CD14-positive monocyte (primary cell): ENCODE measurements around the gene MYL12B. TPM values are rescaled to one million over a fixed set of nuclear protein-coding genes. Genes with fewer than 3 reads are reported as not detected.

Experiments
- DNase-seq, 3 donors: peaks; one replicate each; pipeline ENCODE4 v3.0.0-alpha.2; 2011 to 2022
- H2AFZ ChIP-seq: 2 replicates; pipeline ENCODE4 v1.6.0; 2012; ENCODE audit warnings: mild to moderate bottlenecking, low read depth, low read length, inconsistent platforms; ENCODE audit not compliant: insufficient read depth, poor library complexity, severe bottlenecking
- H3K27ac ChIP-seq, 2 donors: 1 replicate in 1 of 2; 2 replicates in 1 of 2; pipeline ENCODE4 v1.5.1; 2012 to 2013; ENCODE audit warnings: low read length in 2 of 2, control low read depth in 1 of 2, inconsistent platforms in 1 of 2, low read depth in 1 of 2, mild to moderate bottlenecking in 1 of 2
- H3K27me3 ChIP-seq, 2 donors: one replicate each; pipeline versions ENCODE4 v1.6.0 to v1.6.1; 2011 to 2013; ENCODE audit warnings: low read length in 2 of 2; ENCODE audit not compliant: control insufficient read depth in 2 of 2, insufficient read depth in 2 of 2
- H3K36me3 ChIP-seq, 2 donors: replicated peaks in 1 of 2; 1 replicate in 1 of 2; 2 replicates in 1 of 2; pipeline versions ENCODE4 v1.5.1 to v1.6.1; 2012 to 2013; ENCODE audit warnings: low read length in 2 of 2, control low read depth in 1 of 2, inconsistent platforms in 1 of 2, mild to moderate bottlenecking in 1 of 2; ENCODE audit not compliant: insufficient read depth in 2 of 2, control insufficient read depth in 1 of 2
- H3K4me1 ChIP-seq, 2 donors: 1 replicate in 1 of 2; 2 replicates in 1 of 2; pipeline versions ENCODE4 v1.5.1 to v1.6.1; 2012 to 2013; ENCODE audit warnings: low read length in 2 of 2, control low read depth in 1 of 2, inconsistent platforms in 1 of 2, mild to moderate bottlenecking in 1 of 2, moderate library complexity in 1 of 2; ENCODE audit not compliant: insufficient read depth in 2 of 2, control insufficient read depth in 1 of 2
- H3K4me2 ChIP-seq: replicated peaks from 2 replicates; pipeline ENCODE3; 2012; ENCODE audit warnings: low read length, moderate library complexity, mild to moderate bottlenecking; ENCODE audit not compliant: poor library complexity, severe bottlenecking; ENCODE audit errors: extremely low read depth
- H3K4me3 ChIP-seq, 3 experiments: fragments of 200-600 bp in 1 of 3; sonication (generic) in 1 of 3; replicated peaks in 1 of 3; 1 replicate in 2 of 3; 2 replicates in 1 of 3; pipeline ENCODE4 v1.5.1; 2011 to 2013; ENCODE audit warnings: low read length in 3 of 3, mild to moderate bottlenecking in 3 of 3, control low read depth in 2 of 3, low read depth in 2 of 3, inconsistent platforms in 1 of 3, moderate library complexity in 1 of 3
- H3K79me2 ChIP-seq: 2 replicates; pipeline ENCODE4 v1.6.0; 2012; ENCODE audit warnings: mild to moderate bottlenecking, control low read depth, inconsistent platforms, low read length, moderate library complexity; ENCODE audit not compliant: insufficient read depth
- H3K9ac ChIP-seq: 2 replicates; pipeline ENCODE4 v1.6.0; 2017; ENCODE audit warnings: low read length, mild to moderate bottlenecking; ENCODE audit not compliant: insufficient read depth, poor library complexity, severe bottlenecking
- H3K9me3 ChIP-seq, 2 donors: replicated peaks in 1 of 2; 1 replicate in 1 of 2; 2 replicates in 1 of 2; pipeline versions ENCODE4 v1.5.1 to v1.6.1; 2012 to 2013; ENCODE audit warnings: low read length in 2 of 2, control low read depth in 1 of 2; ENCODE audit not compliant: control insufficient read depth in 1 of 2, insufficient read depth in 1 of 2
- H4K20me1 ChIP-seq: 2 replicates; pipeline ENCODE4 v1.6.0; 2012; ENCODE audit warnings: mild to moderate bottlenecking, low read length, control low read depth, moderate library complexity; ENCODE audit not compliant: insufficient read depth
- H3K27ac Mint-ChIP-seq, 7 donors: one replicate each; pipeline ENCODE4 v1.8.0; 2020; ENCODE audit warnings: mild to moderate bottlenecking in 7 of 7, mixed read lengths in 7 of 7, moderate library complexity in 6 of 7, inconsistent platforms in 2 of 7
- H3K27me3 Mint-ChIP-seq, 3 donors: one replicate each; pipeline ENCODE4 v1.8.0; 2021 to 2022; ENCODE audit warnings: low read depth in 3 of 3, mild to moderate bottlenecking in 3 of 3, mixed read lengths in 3 of 3, moderate library complexity in 3 of 3, inconsistent platforms in 1 of 3
- H3K36me3 Mint-ChIP-seq, 2 donors: one replicate each; pipeline ENCODE4 v1.8.0; 2020; ENCODE audit warnings: mixed read lengths in 2 of 2, inconsistent platforms in 1 of 2, mild to moderate bottlenecking in 1 of 2
- H3K4me1 Mint-ChIP-seq: one replicate; pipeline ENCODE4 v1.8.0; 2020; ENCODE audit warnings: mild to moderate bottlenecking, mixed read lengths
- H3K4me3 Mint-ChIP-seq, 2 donors: one replicate each; pipeline ENCODE4 v1.8.0; 2020; ENCODE audit warnings: mild to moderate bottlenecking in 2 of 2, mixed read lengths in 2 of 2, moderate library complexity in 1 of 2
- H3K9me3 Mint-ChIP-seq, 7 donors: one replicate each; pipeline ENCODE4 v1.8.0; 2020 to 2022; ENCODE audit warnings: mixed read lengths in 7 of 7, mild to moderate bottlenecking in 6 of 7, moderate library complexity in 6 of 7, inconsistent platforms in 2 of 7
- WGBS: methylation state at CpG from one replicate; pipeline ENCODE4 v1.1.5; 2013; ENCODE audit warnings: missing lambda C conversion rate; ENCODE audit not compliant: insufficient coverage; 5-methylcytosine and 5-hydroxymethylcytosine counted together
- intact Hi-C, 2 donors: fragments of 100-400 bp; cut with micrococcal nuclease; formaldehyde crosslinking; loops; one replicate each; pipeline versions ENCODE4 v1.15.0 to v1.15.1; 2023
- polyA plus RNA-seq, 3 donors: library from polyadenylated mRNA; depleted of rRNA in 1 of 3; unstranded in 2 of 3; stranded (reverse) in 1 of 3; fragments of 300-500 nt in 2 of 3; fragments of >200 nt in 1 of 3; fragmentation: Illumina TruSeq in 2 of 3; gene quantifications; 1 replicate in 2 of 3; 2 replicates in 1 of 3; pipeline ENCODE4 v1.2.3, GENCODE V29; 2012 to 2021
- TF ChIP-seq, protein P1 (sequence below): fragments of 200-600 bp; IDR thresholded peaks from one replicate; pipeline ENCODE4 v1.8.0; 2022; ENCODE audit warnings: antibody characterized with exemption, mild to moderate bottlenecking

The MYL12B gene
- polyA plus RNA-seq, 3 donors: 295 to 814 (median 727) TPM

- peaks cover 92% of the 10 kb centered on the region for H3K79me2 ChIP-seq
- WGBS: no CpG with 5 or more reads among the region's 2 CpGs
- Mint-ChIP-seq H3K27me3 (no peaks in the 10 kb centered on the region), H3K36me3 (peaks cover 3 to 6% of the 10 kb centered on the region in 2 donors), H3K27ac (peak overlapping the region in 1 of 7 donors; percentile 55), H3K4me1 (peaks cover 76% of the 10 kb centered on the region), H3K4me3 (no peak overlapping the region), H3K9me3 (peaks cover 0 to 2% (median 0%) of the 10 kb centered on the region in 7 donors)
- no peak overlapping the region for H3K4me3 ChIP-seq
- peak overlapping the region; percentile 14 for H3K4me2 ChIP-seq
- peak in 1 of 3 donors; percentile 31 for DNase-seq
- H2AFZ ChIP-seq: no peak overlapping the region
- no peak overlapping the region for H3K9ac ChIP-seq
- H4K20me1 ChIP-seq: peaks cover 70% of the 10 kb centered on the region
- H3K36me3 ChIP-seq: no peaks in the 10 kb centered on the region
- TF ChIP-seq, protein P1, sequence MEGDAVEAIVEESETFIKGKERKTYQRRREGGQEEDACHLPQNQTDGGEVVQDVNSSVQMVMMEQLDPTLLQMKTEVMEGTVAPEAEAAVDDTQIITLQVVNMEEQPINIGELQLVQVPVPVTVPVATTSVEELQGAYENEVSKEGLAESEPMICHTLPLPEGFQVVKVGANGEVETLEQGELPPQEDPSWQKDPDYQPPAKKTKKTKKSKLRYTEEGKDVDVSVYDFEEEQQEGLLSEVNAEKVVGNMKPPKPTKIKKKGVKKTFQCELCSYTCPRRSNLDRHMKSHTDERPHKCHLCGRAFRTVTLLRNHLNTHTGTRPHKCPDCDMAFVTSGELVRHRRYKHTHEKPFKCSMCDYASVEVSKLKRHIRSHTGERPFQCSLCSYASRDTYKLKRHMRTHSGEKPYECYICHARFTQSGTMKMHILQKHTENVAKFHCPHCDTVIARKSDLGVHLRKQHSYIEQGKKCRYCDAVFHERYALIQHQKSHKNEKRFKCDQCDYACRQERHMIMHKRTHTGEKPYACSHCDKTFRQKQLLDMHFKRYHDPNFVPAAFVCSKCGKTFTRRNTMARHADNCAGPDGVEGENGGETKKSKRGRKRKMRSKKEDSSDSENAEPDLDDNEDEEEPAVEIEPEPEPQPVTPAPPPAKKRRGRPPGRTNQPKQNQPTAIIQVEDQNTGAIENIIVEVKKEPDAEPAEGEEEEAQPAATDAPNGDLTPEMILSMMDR: no peak
- H3K4me1 ChIP-seq: peaks cover 52 to 73% of the 10 kb centered on the region in 2 donors
- H3K9me3 ChIP-seq: no peaks in the 10 kb centered on the region
- H3K27me3 ChIP-seq: no peaks in the 10 kb centered on the region
- no peak overlapping the region for H3K27ac ChIP-seq
- intact Hi-C loops: loop anchor here (5.0 to 10.0 kb wide), 3 partner anchors 183 to 330 kb away; no protein-coding TSS in a partner anchor
These were observed 2.4 kb downstream of the MYL12B start for GRCh38 chr18:3264362-3264761.

DNA sequence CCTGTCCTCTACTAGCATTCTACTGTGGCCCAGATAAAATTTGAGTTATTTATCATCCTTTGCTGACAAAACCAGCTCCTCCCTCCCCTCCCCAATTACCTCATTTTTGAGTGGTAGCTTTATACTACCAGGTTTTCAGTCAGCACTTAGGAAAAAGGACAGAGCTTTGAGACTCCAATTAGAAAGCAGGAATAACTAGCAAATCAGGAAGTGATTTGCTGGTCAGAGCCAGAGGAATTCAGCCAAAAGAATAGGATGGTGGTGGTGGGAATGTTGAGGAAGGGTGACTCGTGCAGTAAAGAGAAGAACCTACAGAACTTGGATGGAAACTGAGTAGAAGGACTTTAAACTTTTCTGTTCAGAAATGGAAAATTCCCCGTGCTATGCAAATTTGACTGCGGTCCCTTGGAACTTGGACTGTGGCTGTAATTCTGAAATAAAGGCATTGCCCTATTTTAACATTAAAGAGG is 3.7 kb downstream of the MYL12B start:
- H3K27ac ChIP-seq: peak overlapping the region in 1 of 2 donors; percentile 45
- intact Hi-C loops: loop anchor here in 1 of 2 donors (10.0 kb wide), 1 partner anchor 329 kb away; no protein-coding TSS in a partner anchor
- no peak overlapping the region for H3K4me3 ChIP-seq

More for the DNA sequence above, 3.7 kb downstream of the MYL12B start:
- peaks cover 96% of the 10 kb centered on the region for H3K79me2 ChIP-seq
- Mint-ChIP-seq H3K9me3 (peaks cover 0 to 2% (median 0%) of the 10 kb centered on the region in 7 donors), H3K4me1 (peaks cover 74% of the 10 kb centered on the region), H3K27me3 (no peaks in the 10 kb centered on the region), H3K36me3 (peaks cover 3 to 6% of the 10 kb centered on the region in 2 donors), H3K27ac (peak overlapping the region in 4 of 7 donors; percentile 9 to 21 (median 10)), H3K4me3 (no peak overlapping the region)
- no peak overlapping the region for H3K9ac ChIP-seq
- peaks cover 82% of the 10 kb centered on the region for H4K20me1 ChIP-seq
- no peaks in the 10 kb centered on the region for H3K36me3 ChIP-seq
- H2AFZ ChIP-seq: no peak overlapping the region
- 73% methylated on average over 1 of the region's 3 CpGs for WGBS
- H3K27me3 ChIP-seq: no peaks in the 10 kb centered on the region
- H3K4me2 ChIP-seq: no peak overlapping the region
- peaks cover 56 to 75% of the 10 kb centered on the region in 2 donors for H3K4me1 ChIP-seq
- no peak for DNase-seq
- H3K9me3 ChIP-seq: no peaks in the 10 kb centered on the region
- TF ChIP-seq, protein P1: no peak
